ENCODE data around the gene IL1RAPL1.

IL1RAPL1 gene

DNA sequence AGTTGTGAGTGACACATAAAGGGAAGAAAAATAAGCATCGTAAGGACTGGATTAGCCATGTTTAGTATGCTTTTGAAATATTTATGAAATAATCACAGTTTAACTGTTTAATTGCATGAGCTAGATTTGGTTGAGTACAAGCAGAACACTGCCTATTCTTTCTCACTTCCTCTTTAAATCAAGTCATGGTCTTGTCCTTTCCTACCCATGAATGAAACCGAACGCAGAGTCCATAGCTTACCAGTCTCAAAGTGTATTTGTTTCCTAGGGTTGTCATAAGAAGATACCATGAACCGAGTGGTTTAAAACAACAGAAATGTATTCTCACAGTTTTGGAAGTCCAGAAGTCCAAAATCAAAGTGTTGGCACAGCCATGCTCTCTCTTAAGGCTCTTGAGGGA is 944.1 kb downstream of the IL1RAPL1 start:
- Histone ChIP-seq H3K27me3 (ENCODE audit: insufficient read depth, low read length, poor library complexity) (no peaks in the 10 kb centered on the region), H3K27ac (ENCODE audit: low read length) (no peak overlapping the region), H3K79me2 (ENCODE audit: insufficient read depth, low read length) (no peaks in the 10 kb centered on the region), H3K9me3 (ENCODE audit: insufficient read depth, low read length, severe bottlenecking) (no peaks in the 10 kb centered on the region), H3K4me2 (ENCODE audit: insufficient read depth, low read length) (no peak overlapping the region), H3K9ac (ENCODE audit: low read depth, low read length) (no peak overlapping the region), H4K20me1 (ENCODE audit: insufficient read depth, low read length) (no peaks in the 10 kb centered on the region), H2AFZ (ENCODE audit: low read depth, low read length) (no peak overlapping the region), H3K36me3 (ENCODE audit: insufficient read depth, low read length) (no peaks in the 10 kb centered on the region), H3K4me3 (ENCODE audit: low read depth in 1 of 2, low read length in 2 of 2) (no peak overlapping the region), H3K4me1 (ENCODE audit: insufficient read depth, low read length) (no peaks in the 10 kb centered on the region)
- TF ChIP-seq, protein P1, sequence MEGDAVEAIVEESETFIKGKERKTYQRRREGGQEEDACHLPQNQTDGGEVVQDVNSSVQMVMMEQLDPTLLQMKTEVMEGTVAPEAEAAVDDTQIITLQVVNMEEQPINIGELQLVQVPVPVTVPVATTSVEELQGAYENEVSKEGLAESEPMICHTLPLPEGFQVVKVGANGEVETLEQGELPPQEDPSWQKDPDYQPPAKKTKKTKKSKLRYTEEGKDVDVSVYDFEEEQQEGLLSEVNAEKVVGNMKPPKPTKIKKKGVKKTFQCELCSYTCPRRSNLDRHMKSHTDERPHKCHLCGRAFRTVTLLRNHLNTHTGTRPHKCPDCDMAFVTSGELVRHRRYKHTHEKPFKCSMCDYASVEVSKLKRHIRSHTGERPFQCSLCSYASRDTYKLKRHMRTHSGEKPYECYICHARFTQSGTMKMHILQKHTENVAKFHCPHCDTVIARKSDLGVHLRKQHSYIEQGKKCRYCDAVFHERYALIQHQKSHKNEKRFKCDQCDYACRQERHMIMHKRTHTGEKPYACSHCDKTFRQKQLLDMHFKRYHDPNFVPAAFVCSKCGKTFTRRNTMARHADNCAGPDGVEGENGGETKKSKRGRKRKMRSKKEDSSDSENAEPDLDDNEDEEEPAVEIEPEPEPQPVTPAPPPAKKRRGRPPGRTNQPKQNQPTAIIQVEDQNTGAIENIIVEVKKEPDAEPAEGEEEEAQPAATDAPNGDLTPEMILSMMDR (IDR thresholded peaks at IDR 0.05; ENCODE audit: borderline replicate concordance, extremely low read depth, low read length, poor library complexity, severe bottlenecking) = no peak
- no peak for TF ChIP-seq EZH2 (IDR thresholded peaks at IDR 0.05; ENCODE audit: borderline replicate concordance, low read depth, low read length, severe bottlenecking)
- DNase-seq (no peak), ATAC-seq (ENCODE audit: insufficient read depth, low read depth) (no peak)

DNA sequence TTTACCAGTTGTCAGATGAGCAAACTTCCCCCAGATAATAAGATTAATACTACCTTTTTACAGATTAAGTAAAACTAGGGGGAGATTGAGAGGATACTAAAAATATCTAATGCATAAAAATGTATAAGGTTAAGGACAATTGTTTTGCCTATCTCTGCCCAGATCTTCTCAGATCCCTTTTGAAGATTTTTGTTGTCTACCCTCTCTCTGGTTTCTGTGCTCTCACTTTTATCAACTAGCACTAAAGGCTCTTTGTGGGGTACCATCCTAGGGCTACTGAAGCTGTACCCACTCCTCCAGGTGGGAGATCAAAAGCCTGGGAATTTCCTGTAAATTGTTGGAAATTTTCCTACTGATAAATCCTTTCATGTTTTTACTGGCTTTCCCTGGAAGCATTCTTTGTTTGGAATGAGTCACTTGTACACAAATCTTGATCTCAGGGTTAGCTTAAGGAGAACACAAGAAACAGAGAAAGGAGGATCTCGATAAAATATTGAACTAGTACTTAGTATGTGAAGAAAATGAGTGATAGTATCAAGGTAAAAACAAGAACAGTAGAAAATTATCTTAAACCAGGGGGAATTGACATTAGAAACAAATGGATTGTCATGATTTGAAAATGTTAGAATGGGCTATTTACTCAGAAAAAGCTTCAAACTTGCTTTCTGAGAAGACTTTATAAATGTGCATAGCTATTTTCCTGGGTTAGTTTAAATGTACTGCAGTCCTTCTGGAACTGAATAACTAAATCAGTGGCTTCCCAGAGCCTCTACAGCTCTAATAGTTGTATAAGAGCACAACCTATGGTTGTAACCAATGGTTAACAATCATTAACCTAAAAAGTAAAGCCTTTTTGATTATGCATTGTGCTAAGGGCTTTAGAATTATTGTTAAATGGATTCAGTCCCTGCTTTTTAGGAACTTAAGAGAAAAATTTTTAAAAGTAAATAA is 948.2 kb downstream of the IL1RAPL1 start:
- H3K9ac ChIP-seq (ENCODE audit: low read depth, low read length) = no peak overlapping the region
- H2AFZ ChIP-seq (ENCODE audit: low read depth, low read length) = no peak overlapping the region
- TF ChIP-seq, protein P1 (IDR thresholded peaks at IDR 0.05; ENCODE audit: borderline replicate concordance, extremely low read depth, low read length, poor library complexity, severe bottlenecking) = no peak
- no peak for TF ChIP-seq EZH2 (IDR thresholded peaks at IDR 0.05; ENCODE audit: borderline replicate concordance, low read depth, low read length, severe bottlenecking)
- H3K4me1 ChIP-seq (ENCODE audit: insufficient read depth, low read length) = no peaks in the 10 kb centered on the region
- H3K79me2 ChIP-seq (ENCODE audit: insufficient read depth, low read length) = no peaks in the 10 kb centered on the region
- DNase-seq (no peak), ATAC-seq (ENCODE audit: insufficient read depth, low read depth) (no peak)
- H3K27ac ChIP-seq (ENCODE audit: low read length) = no peak overlapping the region
- no peaks in the 10 kb centered on the region for H3K9me3 ChIP-seq (ENCODE audit: insufficient read depth, low read length, severe bottlenecking)
- no peaks in the 10 kb centered on the region for H3K36me3 ChIP-seq (ENCODE audit: insufficient read depth, low read length)
- H4K20me1 ChIP-seq (ENCODE audit: insufficient read depth, low read length) = no peaks in the 10 kb centered on the region
- no peak overlapping the region for H3K4me2 ChIP-seq (ENCODE audit: insufficient read depth, low read length)
- no peaks in the 10 kb centered on the region for H3K27me3 ChIP-seq (ENCODE audit: insufficient read depth, low read length, poor library complexity)
- H3K4me3 ChIP-seq (ENCODE audit: low read depth in 1 of 2, low read length in 2 of 2) = no peak overlapping the region

DNA sequence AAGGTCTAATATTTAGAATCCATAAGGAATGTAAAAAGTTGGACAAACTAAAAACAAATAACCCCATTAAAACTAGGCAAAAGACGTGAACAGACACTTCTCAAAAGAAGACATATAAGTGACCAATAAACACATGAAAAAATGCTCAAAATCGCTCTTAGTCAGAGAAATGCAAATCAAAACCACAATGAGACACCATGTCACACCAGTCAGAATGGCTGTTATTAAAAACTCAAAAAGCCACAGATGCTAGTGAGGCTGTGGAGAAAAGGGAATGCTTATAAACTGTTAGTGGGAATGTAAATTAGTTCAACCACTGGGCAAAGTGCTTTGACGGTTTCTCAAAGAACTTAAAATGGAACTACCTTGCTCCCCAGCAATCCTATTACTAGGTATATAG is 953.8 kb downstream of the IL1RAPL1 start:
- Histone ChIP-seq H3K79me2 (ENCODE audit: insufficient read depth, low read length) (no peaks in the 10 kb centered on the region), H3K27me3 (ENCODE audit: insufficient read depth, low read length, poor library complexity) (no peaks in the 10 kb centered on the region), H3K9me3 (ENCODE audit: insufficient read depth, low read length, severe bottlenecking) (no peaks in the 10 kb centered on the region), H3K36me3 (ENCODE audit: insufficient read depth, low read length) (no peaks in the 10 kb centered on the region), H3K4me1 (ENCODE audit: insufficient read depth, low read length) (no peaks in the 10 kb centered on the region), H4K20me1 (ENCODE audit: insufficient read depth, low read length) (no peaks in the 10 kb centered on the region), H3K4me2 (ENCODE audit: insufficient read depth, low read length) (no peak overlapping the region), H3K9ac (ENCODE audit: low read depth, low read length) (no peak overlapping the region), H3K4me3 (ENCODE audit: low read depth in 1 of 2, low read length in 2 of 2) (no peak overlapping the region), H2AFZ (ENCODE audit: low read depth, low read length) (no peak overlapping the region), H3K27ac (ENCODE audit: low read length) (no peak overlapping the region)
- DNase-seq (no peak), ATAC-seq (ENCODE audit: insufficient read depth, low read depth) (no peak)
- TF ChIP-seq, protein P1 (IDR thresholded peaks at IDR 0.05; ENCODE audit: borderline replicate concordance, extremely low read depth, low read length, poor library complexity, severe bottlenecking) = no peak
- no peak for TF ChIP-seq EZH2 (IDR thresholded peaks at IDR 0.05; ENCODE audit: borderline replicate concordance, low read depth, low read length, severe bottlenecking)

Data from DND-41 (cell line).